NT2/D1 (cell line): Measurements from ENCODE around the gene ROBO2.

Source experiments
- DNase-seq: peaks from one replicate; pipeline ENCODE4 v3.0.0-alpha.2; 2011; ENCODE audit warnings: low read depth, low spot score
- H3K27me3 ChIP-seq: 2 replicates; pipeline ENCODE4 v1.6.0; 2011; ENCODE audit warnings: mild to moderate bottlenecking; ENCODE audit not compliant: insufficient read length, insufficient read depth
- H3K36me3 ChIP-seq: 2 replicates; pipeline ENCODE4 v1.6.1; 2011; ENCODE audit warnings: mild to moderate bottlenecking, low read length, mixed read lengths; ENCODE audit not compliant: insufficient read depth, insufficient read length
- H3K4me1 ChIP-seq: 2 replicates; pipeline ENCODE4 v1.5.1; 2011; ENCODE audit not compliant: insufficient read depth, insufficient read length
- H3K4me3 ChIP-seq: 2 replicates; pipeline ENCODE4 v1.5.1; 2011; ENCODE audit warnings: low read depth; ENCODE audit not compliant: insufficient read length
- H3K9ac ChIP-seq: 2 replicates; pipeline ENCODE4 v1.6.0; 2011; ENCODE audit warnings: low read depth; ENCODE audit not compliant: insufficient read length
- H3K9me3 ChIP-seq: 2 replicates; pipeline ENCODE4 v1.5.1; 2011; ENCODE audit warnings: mild to moderate bottlenecking, low read length; ENCODE audit not compliant: insufficient read depth
- SUZ12 ChIP-seq: IDR thresholded peaks from 2 replicates; pipeline ENCODE4 v1.6.1; 2011; ENCODE audit not compliant: insufficient read length, insufficient read depth; ENCODE audit errors: extremely low read depth
- YY1 ChIP-seq: IDR thresholded peaks from 2 replicates; pipeline ENCODE4 v1.6.1; 2011; ENCODE audit not compliant: insufficient read length, insufficient read depth
- ZNF274 ChIP-seq: IDR thresholded peaks from 2 replicates; pipeline ENCODE4 v1.6.1; 2011; ENCODE audit warnings: mild to moderate bottlenecking, low read depth, low read length

ROBO2 gene

DNA sequence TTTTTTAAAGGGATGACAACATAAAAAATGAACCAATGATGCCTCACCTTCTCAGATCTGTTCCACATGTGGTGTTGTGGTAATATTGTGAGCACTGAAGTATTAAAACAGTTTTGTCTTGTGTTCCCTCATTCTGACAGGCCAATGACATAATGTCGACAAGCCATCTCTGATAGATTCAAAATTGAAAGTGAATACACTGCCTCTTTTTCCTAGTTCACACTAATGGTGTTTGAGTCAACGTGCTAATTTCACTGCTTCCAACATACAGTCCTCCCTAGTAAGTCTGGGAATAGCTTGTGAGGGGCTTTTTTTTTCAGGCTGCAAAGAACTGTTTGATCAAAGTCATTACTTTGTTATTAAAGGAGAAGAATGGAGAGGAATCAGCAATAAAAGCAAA lies 82.8 kb downstream of the ROBO2 start:
- no peak for DNase-seq
- TF ChIP-seq ZNF274 (no peak), YY1 (no peak), SUZ12 (no peak)
- no peaks in the 10 kb centered on the region for H3K36me3 ChIP-seq
- no peak overlapping the region for H3K9ac ChIP-seq
- no peak overlapping the region for H3K4me3 ChIP-seq
- H3K9me3 ChIP-seq = no peaks in the 10 kb centered on the region
- no peaks in the 10 kb centered on the region for H3K4me1 ChIP-seq
- H3K27me3 ChIP-seq = no peaks in the 10 kb centered on the region

DNA sequence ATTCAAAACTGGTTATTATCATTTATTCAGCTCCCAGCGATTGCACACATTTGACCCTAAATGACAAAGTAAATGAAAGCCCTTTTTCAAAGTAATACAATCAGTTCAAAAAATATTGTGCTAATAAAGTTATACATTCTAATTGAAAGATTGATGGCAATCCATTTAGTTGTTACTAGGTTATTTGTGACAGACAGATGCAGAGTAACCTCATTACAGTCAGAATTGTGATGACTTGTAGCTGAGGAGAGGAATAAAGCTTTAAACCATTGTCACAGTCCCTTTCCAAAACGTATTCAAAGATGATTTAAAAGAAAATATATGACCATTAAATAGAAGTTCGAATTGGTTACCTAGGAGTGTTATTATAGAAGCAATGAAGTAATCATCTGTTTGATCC lies 86.1 kb downstream of the ROBO2 start:
- TF ChIP-seq ZNF274 (no peak), SUZ12 (no peak), YY1 (no peak)

DNA sequence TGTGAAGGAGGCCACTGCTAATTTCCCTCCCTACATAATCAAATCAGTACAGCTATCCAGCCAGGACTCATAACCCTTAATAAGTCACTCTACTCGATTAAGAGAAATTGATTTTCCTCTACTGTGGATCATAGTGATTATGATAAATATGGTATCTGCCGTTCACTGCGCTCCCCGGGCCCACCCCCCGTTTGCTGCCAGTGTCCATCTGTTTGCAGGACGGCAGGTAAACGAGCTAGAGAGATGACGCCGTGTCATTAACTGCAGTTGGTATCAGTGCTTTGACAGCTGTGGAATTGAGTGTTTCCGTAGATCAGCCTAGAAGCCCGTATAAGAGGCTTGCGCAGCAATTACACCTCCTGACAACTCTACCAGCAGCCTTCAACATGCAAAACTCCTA lies 94.9 kb downstream of the ROBO2 start:
- no peaks in the 10 kb centered on the region for H3K27me3 ChIP-seq
- H3K9me3 ChIP-seq = no peaks in the 10 kb centered on the region
- no peak overlapping the region for H3K4me3 ChIP-seq
- H3K36me3 ChIP-seq = no peaks in the 10 kb centered on the region
- H3K4me1 ChIP-seq = no peaks in the 10 kb centered on the region
- no peak for DNase-seq
- no peak overlapping the region for H3K9ac ChIP-seq
- no peak for TF ChIP-seq YY1
- TF ChIP-seq ZNF274 = no peak
- no peak for TF ChIP-seq SUZ12

More for the DNA sequence above, 86.1 kb downstream of the ROBO2 start:
- Histone ChIP-seq H3K9me3 (no peaks in the 10 kb centered on the region), H3K4me1 (no peaks in the 10 kb centered on the region), H3K36me3 (no peaks in the 10 kb centered on the region), H3K27me3 (no peaks in the 10 kb centered on the region), H3K4me3 (no peak overlapping the region), H3K9ac (no peak overlapping the region)
- DNase-seq = no peak

DNA sequence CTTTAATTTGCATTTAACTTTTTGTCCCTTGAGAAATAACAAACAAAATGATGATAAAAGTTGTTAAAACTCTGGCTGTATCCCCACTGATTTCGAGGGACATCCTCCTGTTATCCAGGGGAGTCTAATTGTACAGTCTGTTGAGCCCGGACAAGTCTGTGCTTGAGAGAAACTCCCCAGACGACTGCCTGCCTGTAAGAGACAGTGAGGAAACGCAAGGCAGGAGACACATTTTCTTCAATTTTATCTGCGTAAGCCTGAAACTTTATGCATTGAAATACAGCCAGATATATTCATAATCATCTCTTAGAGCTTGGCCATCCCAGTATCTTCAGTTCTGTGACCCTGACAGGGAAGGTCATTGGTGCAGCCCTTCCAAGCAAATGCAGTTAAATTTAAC lies 97.7 kb downstream of the ROBO2 start:
- Histone ChIP-seq H3K9ac (no peak overlapping the region), H3K4me3 (no peak overlapping the region), H3K36me3 (no peaks in the 10 kb centered on the region), H3K9me3 (no peaks in the 10 kb centered on the region), H3K27me3 (no peaks in the 10 kb centered on the region), H3K4me1 (no peaks in the 10 kb centered on the region)
- TF ChIP-seq YY1 (no peak), ZNF274 (no peak), SUZ12 (no peak)
- DNase-seq = no peak

DNA sequence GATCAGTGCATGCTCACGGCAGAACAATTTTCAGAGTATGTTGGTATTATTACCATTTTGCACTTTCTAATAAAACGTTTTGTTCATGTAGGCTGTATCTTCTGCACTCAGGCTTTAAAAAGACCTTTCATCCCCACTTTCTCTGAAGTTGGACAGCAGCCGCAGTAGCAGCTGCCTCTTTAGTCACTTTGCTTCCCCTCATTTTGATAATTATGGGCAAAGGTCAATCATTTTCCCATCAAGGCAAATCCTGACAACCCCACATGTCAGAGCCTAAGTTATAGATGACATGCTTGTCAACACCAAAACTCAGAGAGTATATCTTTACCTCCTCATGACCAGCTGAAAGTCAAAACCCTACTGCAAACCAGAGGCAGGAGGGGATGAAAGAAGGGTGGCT lies 99.7 kb downstream of the ROBO2 start:
- Histone ChIP-seq H3K9me3 (no peaks in the 10 kb centered on the region), H3K36me3 (no peaks in the 10 kb centered on the region), H3K4me3 (no peak overlapping the region), H3K27me3 (no peaks in the 10 kb centered on the region), H3K4me1 (no peaks in the 10 kb centered on the region), H3K9ac (no peak overlapping the region)
- TF ChIP-seq SUZ12 = no peak
- TF ChIP-seq ZNF274 = no peak
- TF ChIP-seq YY1 = no peak
- DNase-seq = no peak

DNA sequence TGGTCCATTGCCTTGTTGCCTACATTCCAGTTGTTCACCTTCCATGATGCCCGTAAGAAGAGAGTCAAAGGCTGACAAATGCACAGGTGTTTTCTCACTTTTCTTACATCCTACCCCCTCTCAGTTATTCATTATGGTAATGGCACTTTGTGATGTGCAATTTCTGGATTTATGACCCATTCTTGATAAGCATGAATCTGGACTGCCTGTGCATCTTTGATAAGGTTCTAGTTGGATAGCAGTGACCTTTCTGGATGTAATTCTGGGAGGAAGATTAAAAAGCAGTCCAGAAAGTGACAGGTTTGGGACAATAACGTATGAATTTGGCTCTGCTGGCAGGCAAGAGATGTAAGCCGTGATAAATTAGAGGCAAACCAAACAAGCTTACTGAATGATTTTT lies 101.5 kb downstream of the ROBO2 start:
- Histone ChIP-seq H3K9me3 (no peaks in the 10 kb centered on the region), H3K27me3 (no peaks in the 10 kb centered on the region), H3K4me1 (no peaks in the 10 kb centered on the region), H3K9ac (no peak overlapping the region), H3K4me3 (no peak overlapping the region), H3K36me3 (no peaks in the 10 kb centered on the region)
- no peak for DNase-seq
- TF ChIP-seq SUZ12 (no peak), ZNF274 (no peak), YY1 (no peak)

DNA sequence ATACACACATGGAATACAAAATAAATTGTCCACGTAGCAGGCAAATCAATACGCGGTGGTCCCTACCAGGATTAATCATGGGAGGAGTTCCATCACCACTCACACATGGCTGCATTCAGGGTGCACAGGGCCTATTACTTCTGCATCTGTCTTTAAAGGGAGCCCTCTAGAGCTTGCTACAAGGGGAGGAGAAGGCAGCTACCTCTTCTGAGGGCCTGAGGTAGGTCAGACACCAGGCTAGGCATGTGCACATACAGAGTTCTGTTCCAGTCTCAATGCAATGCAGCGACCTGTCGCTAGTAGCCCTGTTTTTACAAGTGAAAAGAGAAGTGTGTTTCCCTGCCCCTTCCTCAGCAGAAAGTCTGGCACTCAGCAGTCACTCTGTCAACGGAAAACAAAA lies 102.7 kb downstream of the ROBO2 start:
- no peak overlapping the region for H3K4me3 ChIP-seq
- H3K36me3 ChIP-seq = no peaks in the 10 kb centered on the region
- no peaks in the 10 kb centered on the region for H3K4me1 ChIP-seq
- no peaks in the 10 kb centered on the region for H3K9me3 ChIP-seq
- DNase-seq = no peak
- no peaks in the 10 kb centered on the region for H3K27me3 ChIP-seq
- no peak overlapping the region for H3K9ac ChIP-seq
- no peak for TF ChIP-seq YY1
- TF ChIP-seq SUZ12 = no peak
- no peak for TF ChIP-seq ZNF274

DNA sequence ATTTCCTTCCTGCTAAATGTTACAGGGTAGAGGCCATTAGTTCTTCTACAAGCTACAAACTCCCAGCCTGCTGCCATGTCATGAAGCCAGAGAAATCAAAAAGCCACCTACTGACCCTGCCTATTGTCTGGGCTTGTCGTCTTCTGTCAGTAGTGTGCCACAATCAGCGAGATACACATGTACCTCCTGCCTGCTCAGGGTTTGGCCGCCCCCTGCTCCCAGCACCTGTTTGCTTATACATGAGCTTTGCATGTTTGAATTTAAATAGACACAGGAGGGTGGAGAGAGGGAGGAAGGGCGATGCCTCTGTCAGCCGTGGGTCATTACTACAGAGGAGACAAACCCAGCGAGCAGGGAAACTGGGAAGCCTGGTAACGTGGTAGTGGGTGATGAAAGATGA lies 106.1 kb downstream of the ROBO2 start:
- no peak overlapping the region for H3K4me3 ChIP-seq
- no peak overlapping the region for H3K9ac ChIP-seq
- TF ChIP-seq ZNF274 = no peak
- no peak for TF ChIP-seq SUZ12
- no peak for DNase-seq
- H3K9me3 ChIP-seq = no peaks in the 10 kb centered on the region
- H3K4me1 ChIP-seq = no peaks in the 10 kb centered on the region
- H3K27me3 ChIP-seq = no peaks in the 10 kb centered on the region
- H3K36me3 ChIP-seq = no peaks in the 10 kb centered on the region
